DLD1 (cell line): ENCODE data around the gene LHX4.

Experiments used
- in situ Hi-C: cut with HindIII; loops from 2 replicates; pipeline ENCODE4 v1.10.0; 2017; ENCODE audit warnings: low sequenced_read_pairs

Gene LHX4

DNA sequence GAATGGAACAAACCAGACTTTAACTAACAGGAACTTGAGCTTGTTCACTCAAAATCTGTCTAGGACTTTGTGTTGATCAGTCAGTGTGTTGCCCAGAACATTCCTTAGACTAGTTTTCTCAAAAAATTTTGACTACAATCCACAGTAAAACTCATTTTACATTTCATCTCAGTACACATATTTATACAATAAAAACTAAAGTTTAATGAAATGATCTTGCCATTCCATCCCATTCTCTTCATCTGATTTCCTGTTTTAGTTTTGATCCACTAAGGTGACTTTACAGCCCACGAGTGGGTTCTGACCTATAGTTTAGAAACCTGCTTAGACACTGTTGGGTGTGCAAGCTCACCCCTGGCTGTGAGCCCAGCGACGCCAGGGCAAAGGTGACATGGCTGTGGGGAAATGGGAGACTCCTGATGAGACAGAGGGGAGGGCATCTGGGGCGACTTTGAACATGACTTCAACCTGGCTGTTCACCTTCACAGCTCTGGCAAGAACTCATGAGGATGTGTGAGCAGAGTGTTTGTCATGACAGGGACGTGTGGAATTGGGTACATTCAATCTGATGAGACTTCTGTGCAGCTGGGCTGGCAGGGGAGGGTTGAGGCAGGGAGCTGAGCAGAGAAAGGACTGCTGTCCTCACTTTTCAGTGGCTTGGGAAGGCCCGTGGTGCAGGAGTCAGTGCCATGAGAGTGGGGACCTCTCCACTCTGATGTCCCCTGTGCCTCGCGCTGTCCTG, 40.6 kb downstream of the LHX4 start:
- in situ Hi-C loops, result no loop called here

DNA sequence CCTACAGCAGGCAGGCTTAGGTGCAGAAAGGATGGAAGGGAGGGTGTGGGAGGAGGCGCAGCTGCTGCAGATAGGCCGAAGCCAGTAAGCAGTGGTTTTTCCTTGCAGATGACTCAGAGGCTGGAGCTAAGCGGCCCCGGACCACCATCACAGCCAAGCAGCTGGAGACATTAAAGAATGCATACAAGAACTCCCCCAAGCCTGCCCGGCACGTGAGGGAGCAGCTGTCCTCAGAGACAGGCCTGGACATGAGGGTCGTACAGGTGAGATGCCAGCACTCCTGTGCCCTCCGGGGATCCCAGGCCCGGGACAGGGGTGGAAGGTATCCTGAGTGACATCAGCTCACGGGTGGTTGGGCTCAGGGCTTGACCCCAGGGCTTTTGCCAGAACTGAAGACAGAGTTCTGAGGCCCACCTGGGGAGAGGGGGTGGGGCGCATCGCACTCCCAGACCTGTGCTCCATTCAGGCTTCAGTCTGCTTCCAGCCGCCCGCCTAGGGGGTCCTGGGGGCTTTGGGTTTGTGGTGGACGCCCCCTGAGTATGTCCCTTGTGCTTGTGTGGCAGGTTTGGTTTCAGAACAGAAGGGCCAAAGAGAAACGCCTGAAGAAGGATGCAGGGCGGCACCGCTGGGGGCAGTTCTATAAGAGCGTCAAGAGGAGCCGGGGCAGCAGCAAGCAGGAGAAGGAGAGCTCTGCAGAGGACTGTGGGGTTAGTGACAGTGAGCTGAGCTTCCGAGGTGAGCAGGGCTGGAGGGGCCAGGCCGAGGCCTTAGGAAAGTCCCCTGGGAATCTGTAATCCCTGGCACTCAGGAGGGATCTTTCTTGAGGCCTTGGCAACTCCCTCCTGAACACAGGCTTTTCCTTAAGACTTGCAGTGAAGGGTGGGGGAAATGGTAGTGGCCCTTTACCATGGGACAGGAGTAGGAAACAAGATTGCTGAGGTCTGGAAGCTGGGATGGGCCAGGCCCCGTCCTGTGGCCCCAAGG, 41.5 kb downstream of the LHX4 start:
- in situ Hi-C loops, result no loop called here

DNA sequence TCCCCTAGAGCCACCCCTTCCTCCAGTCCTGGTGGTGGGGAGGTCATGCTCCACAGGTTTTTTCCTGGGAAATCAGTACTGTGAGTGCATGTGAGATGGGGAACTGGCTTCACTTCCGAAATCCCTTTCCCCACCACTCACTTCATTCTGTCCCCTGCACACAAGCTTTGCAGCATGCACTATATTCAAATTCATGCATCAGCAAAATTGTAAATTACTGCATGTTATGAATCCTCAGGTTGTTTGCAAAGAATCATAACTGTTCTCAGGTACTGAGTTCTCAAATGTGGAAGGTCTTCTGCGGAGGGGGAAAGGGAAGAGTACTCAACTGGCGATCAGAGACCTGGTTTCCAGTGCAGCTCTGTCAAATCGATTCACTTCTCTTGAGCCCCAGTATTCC, 42.3 kb downstream of the LHX4 start:
- in situ Hi-C loops, result no loop called here

DNA sequence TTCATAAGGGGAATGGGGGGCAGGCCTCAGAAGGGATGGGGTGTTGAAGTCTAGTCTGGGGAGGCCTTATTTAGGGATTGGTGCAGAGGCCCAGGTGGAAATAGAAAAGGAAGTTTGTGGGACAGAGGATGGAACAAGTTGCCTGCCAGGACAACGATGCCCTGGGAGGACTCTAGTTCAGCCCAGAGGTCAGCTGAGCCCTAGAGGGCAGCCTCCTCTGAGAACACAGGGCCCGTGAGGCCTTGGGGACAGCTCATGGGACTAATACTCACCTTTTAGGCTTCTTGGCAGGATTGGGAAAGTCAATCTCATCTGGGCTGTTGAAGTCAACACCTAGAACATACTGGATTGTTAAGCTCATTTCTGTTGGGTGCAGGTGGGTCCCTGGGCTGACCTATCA, 43.0 kb downstream of the LHX4 start:
- in situ Hi-C loops, result no loop called here

DNA sequence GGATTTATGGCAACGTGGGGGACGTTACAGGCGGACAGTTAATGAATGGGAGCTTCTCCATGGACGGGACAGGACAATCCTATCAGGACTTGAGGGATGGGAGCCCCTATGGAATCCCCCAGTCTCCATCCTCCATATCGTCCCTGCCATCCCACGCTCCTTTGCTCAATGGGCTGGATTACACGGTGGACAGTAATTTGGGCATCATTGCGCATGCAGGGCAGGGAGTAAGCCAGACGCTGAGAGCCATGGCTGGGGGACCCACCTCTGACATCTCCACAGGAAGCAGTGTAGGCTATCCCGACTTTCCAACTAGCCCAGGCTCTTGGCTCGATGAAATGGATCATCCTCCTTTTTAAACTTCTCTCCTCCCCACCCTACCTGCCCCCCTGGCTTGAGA, 44.2 kb downstream of the LHX4 start:
- in situ Hi-C loops, result no loop called here

DNA sequence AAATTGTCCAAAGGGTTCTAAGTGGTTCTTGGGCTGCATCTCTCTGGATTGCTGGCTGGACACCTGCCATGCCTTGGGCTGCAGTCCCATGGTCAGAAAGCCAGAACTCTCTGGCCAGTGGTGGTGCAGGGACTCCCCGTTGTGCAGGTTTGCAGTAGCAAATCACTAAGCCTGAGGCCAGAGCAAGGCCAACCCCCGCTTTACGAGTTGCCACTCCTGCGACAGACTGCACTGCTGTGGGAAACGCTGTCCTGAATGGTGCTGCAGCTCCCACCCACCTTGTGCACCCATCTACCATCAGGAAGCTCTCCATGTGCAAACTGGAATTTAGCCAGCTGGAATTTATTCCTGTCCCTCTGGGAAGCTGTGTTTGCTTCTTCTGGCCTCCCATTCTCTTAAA, 45.7 kb downstream of the LHX4 start:
- in situ Hi-C loops, result no loop called here

DNA sequence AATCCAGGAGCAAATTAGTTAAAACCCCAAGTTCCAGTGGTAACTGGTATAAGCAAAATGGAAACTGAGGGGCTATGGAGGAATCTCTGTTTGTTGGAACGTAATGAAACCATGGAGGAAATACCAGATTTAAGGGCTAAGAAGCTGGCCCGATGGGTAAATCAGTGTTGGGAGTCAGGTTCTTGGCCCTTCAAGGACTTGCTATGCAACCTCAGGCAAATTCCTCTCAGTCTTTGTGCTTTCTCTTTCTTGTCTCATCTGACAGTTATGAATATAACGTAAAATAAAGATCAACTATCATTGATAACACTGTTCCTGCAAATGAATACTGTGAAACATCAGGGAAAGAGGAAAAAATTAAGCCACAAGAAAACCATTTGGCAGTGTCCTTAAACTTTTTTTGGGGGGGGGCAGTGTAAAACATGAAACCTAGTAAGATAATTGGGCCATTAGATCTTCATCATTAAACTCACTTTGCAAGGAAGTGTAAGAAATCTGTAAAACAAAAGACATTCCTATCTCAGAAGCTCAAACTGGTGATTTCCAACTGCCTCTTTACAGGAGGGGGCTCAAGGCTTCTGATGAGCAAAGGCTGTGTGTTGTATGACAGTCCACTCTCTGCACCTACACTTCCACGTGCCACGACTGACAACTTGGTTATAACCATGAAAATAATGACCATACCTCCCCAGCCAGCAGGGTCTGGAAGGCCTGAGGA, 47.6 kb downstream of the LHX4 start:
- in situ Hi-C loops, result no loop called here

DNA sequence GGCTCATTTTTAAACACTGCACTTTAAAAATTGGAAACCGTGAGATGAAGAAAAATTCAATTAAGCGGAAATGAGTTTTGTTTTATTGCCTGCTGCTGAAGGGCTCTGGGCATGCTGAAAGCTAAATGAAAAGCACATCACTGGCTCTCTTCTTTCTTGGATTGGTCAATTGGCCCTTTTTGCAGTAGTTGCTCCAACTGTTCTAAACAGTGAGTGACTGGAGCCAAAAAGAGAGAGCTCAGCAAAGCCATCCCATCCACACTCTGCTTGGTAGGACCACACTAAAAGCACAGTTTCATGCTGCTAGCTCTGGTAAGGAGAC, 48.1 kb downstream of the LHX4 start:
- in situ Hi-C loops, result no loop called here

DNA sequence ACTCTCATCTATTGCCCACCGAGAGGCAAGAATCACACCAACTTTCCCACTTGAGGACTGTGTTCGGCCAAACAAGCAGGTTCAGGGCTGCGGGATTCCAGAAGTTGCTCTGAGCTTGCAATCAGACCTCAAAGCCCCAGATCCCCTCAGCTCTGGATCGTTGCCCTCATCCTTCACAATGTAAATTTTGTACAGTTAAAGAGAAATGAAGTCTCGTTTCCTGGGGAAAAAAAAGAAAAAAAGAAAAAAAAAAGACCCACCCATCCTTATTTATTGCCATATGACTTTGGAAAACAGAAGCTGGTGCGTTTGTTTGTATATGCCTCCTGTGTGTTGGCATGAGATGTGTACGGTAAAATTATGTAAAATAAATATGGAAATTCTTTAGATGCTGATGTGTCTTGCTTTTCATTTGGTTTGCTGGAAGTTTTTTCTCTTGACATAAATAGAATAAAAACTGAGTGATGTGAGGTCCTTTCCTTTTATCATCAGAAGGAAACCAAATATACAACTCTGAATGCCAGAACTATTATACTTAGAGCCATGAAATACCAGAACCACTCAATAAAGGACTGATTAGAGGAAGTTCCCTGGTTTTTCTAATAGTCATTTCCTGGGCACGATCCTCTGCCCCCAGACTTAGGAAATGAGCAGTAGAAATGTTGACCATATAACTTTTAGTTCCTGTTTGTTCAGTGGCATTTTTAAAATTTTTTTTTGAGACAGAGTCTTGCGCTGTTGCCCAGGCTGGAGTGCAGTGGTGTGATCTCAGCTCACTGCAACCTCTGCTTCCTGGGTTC, 48.7 kb downstream of the LHX4 start:
- in situ Hi-C loops, result no loop called here

DNA sequence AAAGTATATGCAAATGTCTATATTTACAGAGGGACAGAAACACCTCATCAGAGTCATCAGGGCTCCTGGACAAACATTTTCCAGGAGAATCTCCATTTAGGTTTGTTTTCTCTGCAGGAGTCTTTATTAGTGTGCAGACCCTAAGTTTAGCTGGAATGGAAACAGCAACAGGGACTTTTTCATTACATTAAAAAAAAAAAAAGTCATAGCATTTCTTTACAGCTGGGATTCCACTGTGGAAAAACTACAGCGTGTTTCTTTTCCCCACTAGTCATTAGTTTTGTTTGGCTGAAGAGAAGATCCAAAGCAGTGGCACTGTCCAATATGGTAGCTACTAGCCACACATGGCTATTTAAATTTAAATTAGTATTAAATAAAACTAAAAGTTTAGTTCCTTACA, 49.6 kb downstream of the LHX4 start:
- in situ Hi-C loops, result no loop called here

DNA sequence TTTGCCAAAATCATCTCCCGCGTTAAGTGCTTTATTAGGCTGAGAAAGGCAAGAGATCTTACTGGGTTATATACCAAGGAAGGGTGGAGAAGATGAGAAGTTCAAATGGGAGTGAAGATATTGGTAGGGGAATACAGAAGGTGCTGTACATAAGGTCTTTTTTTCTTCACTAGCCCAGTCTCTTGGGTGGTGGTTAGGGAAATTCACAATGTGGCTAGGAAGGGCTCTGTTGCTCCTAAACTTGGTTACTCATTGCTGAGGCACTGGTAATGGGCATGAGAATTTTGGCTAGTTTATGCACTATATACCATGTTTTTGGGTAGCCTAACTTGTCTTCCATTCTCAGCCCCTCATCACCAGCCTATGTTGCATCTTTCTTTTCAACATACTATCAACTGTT, 50.6 kb downstream of the LHX4 start:
- in situ Hi-C loops, result no loop called here

DNA sequence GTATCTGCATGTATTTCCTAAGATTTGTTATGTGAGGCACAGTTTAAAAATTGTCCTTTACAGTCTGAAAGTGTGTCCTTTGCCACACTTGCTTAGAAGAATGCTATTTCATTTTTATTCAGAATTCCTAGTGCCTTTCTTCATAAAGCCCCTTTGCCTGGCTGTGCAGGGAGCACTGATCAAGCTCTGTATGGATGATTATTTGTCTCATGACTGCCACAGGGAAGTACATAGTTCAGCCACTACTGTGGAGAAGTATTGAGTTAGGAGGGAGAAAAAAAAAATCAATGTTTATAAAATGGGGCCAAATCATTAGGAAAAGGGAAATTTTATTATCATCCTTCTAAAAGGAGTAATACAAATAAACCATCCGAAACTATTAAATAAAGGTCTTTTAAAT, 51.4 kb downstream of the LHX4 start:
- in situ Hi-C loops, result no loop called here

DNA sequence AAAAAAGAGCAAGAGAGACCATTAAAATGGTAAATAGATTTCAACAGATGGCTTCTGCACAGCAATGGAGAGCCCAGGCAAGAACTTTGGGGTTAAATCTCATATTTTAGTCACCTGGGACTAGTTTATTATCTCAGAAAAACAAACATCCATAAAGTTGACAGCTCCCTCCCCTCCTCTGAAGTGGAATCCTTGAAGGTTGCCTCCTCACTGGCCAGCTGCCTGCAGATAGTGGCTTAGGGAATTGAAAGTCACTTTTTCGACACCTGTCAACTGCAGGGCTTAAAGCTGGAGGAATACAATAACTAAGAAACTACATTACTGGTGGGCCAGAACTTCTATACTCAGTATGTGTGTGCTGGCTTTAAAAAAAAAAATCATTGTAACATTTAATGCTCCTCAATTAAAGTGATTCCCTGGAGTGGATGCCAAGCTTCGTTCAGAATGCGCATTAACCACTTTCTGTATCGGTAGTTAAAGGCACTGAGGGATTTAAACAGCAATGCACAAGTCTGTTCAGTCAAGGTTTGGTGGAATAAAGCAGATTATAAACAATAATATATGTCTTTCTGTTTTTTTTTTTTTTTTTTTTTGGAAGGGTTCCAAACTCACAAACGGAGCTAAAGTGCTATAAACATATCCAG, 52.5 kb downstream of the LHX4 start:
- in situ Hi-C loops, result no loop called here

DNA sequence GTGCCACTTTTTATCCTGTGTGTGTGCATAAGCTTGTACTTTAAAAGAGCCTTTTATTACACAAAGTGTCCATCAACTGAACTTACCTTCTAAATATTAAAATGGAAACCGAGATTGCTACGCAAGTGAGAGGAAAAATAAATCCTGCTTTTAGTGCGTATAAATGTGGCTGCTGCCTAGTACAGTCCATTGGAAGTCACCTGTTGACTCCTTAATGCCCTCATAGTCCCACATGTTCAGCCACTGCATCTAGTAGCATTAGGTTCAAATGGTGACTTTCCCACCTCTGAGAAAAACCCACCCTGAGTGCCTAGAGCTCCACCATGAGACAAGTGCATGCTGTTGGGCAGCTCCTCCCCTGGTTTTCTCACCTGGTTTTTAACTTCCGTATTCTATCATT, 53.0 kb downstream of the LHX4 start:
- in situ Hi-C loops, result no loop called here

DNA sequence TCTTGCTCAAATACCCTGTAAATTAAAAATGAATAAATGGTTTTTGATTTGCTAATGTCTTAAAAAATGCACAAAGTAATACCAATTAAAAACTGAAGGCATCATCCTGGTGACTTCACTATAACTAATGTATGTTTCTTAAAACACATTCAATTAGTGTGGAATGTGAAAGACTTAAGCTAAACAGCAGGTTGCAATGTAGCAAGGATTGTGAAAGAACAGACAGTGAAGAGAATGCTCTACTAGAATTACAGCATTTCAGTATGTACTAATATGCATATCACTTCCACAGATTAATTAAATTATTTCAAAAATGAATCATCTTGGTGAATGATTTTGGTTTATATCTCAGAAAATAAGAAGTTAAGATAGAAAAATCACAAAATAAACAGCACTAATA, 56.4 kb downstream of the LHX4 start:
- in situ Hi-C loops, result no loop called here

DNA sequence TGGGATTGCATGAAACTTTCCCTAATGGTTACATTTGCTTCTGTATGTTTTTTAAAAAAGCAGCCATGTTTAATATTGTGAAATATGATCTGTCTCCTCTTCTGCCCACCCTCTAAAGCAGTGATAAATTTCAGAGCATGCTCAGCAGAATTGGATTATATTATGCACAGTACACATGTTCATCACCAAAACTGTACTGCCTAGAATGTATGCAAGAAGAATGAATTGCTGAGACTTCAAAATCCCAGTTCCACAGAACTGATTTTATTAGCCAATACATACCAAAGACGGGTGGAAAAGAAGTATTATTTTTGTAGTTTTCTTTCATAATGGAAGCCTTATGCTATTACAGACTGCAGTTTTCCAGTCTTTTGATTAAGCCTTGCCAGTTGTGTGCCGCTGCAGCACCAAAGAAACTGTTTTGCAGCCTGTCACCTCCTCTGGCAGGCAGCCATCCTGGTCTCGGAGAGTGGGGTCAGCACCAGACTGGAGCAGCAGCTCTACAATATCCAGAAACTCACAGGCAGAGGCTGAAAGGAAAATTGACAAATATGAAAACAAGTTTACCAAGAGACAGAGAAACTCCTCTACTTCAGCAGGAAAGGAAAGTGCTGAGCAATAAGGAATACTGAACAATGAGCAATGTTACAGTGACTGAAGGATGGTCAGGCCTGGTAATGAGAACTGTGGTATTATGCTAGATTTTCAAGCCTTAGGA, 58.1 kb downstream of the LHX4 start:
- in situ Hi-C loops, result no loop called here

DNA sequence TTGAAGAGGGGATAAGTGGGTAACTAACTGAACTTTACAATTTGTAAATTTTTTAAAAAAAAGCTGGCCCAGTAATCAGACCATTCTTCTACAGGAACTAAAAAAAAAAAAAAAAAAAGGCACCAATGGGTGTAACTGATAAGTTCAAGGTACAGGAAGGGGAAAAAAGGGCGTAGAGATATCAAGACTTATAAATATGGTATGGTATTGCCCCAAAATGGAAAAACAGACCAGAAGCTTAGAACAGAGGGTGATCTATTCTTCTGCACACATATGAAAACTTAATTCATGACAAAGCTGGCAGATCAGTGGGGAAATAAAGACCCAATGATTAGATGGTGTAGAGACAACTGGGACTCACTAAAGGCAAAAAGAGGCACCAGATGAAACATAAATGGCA, 58.9 kb downstream of the LHX4 start:
- in situ Hi-C loops, result no loop called here

DNA sequence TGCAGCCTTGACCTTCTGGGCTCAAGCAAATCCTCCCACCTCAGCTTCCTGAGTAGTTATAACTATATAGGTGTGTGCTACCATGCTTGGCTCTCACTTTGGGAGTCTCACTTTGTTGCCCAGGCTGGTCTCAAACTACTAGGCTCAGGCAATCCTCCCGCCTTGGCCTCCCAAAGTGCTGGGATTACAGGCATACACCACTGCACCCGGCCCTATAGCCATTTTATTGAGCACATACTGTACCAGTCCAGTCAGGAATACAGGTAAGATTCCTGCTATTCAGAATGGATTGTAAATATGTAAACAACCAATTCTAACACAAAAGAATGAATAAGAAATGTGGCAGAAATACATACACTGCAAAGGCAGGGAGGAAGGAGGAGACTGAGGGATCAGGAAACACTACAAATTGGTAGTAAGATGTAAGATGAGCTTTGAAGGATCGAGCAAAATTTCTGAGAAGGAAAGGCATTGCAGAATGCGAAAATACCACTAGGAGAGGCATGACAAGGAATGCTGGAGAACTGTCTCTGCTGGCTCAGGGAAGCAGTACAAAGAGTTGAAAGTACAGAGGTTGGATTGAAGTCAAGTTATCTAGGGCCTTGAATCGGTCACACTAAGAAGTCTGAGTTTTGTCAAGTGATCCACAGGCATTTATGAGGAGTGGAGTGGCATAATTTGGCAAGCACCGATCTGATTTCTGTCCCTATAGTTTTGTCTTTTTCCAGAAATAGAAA, 60.4 kb downstream of the LHX4 start:
- in situ Hi-C loops, result no loop called here

DNA sequence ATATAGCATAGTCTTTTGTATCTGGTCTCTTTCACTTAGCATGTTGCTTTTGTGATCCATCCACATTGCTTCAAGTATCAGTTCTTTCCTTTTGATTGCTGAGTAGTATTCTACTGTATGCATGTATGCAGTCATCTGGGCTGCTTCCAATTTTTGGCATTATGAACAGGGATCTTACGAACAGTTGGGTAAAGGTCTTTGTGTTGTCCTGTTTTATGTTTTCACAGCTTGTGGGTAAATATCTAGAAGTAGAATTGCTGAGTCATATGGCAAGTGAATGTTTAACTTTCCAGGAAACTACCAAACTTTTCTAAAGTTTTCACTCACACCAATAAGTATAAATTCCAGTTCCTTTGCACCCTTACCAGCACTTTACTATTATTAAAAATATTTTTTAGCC, 60.9 kb downstream of the LHX4 start:
- in situ Hi-C loops, result no loop called here
